ENCODE results near the gene RNF220. TPM values are rescaled to one million over a fixed set of nuclear protein-coding genes. Genes with fewer than 3 reads are reported as not detected.

Gene RNF220
- total RNA-seq, 1 donor from 2014 or later: 58.4 TPM

DNA sequence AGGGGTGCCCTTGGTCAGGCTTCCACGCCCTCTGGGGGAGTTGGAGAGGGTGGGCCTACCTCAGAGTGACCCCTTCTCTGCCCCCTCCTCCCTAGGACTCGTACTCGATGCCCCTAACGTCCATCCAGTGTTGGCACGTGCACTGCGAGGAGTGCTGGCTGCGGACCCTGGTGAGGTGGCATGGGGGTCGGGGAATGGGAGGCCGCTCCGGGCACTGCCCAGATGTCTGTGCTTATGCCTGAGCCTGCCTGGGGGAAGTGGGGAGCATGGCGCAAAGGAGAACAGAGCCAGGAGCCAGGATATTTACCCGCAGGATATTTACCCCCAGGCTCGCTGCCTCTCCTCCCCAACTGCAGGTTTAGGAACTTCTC, 244.7 kb downstream of the RNF220 start:
- Mint-ChIP-seq H3K9me3 (ENCODE audit: low read depth) (no peaks in the 10 kb centered on the region), H3K27ac (ENCODE audit: unreplicated experiment) (no peak overlapping the region), H3K36me3 (ENCODE audit: low read depth) (peaks cover 14% of the 10 kb centered on the region), H3K27me3 (ENCODE audit: low read depth) (no peaks in the 10 kb centered on the region), H3K4me3 (ENCODE audit: unreplicated experiment) (no peak overlapping the region), H3K4me1 (ENCODE audit: low read depth) (no peaks in the 10 kb centered on the region)
- no peak for DNase-seq (ENCODE audit: low spot score)
- TF ChIP-seq, protein P1, sequence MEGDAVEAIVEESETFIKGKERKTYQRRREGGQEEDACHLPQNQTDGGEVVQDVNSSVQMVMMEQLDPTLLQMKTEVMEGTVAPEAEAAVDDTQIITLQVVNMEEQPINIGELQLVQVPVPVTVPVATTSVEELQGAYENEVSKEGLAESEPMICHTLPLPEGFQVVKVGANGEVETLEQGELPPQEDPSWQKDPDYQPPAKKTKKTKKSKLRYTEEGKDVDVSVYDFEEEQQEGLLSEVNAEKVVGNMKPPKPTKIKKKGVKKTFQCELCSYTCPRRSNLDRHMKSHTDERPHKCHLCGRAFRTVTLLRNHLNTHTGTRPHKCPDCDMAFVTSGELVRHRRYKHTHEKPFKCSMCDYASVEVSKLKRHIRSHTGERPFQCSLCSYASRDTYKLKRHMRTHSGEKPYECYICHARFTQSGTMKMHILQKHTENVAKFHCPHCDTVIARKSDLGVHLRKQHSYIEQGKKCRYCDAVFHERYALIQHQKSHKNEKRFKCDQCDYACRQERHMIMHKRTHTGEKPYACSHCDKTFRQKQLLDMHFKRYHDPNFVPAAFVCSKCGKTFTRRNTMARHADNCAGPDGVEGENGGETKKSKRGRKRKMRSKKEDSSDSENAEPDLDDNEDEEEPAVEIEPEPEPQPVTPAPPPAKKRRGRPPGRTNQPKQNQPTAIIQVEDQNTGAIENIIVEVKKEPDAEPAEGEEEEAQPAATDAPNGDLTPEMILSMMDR (IDR thresholded peaks at IDR 0.05): no peak

GRCh38 chr1:44650159-44650831, 245.2 kb downstream of the RNF220 start:
- Mint-ChIP-seq H3K27me3 (ENCODE audit: low read depth) (no peaks in the 10 kb centered on the region), H3K9me3 (ENCODE audit: low read depth) (no peaks in the 10 kb centered on the region), H3K36me3 (ENCODE audit: low read depth) (peaks cover 11% of the 10 kb centered on the region), H3K4me3 (ENCODE audit: unreplicated experiment) (no peak overlapping the region), H3K27ac (ENCODE audit: unreplicated experiment) (no peak overlapping the region), H3K4me1 (ENCODE audit: low read depth) (no peaks in the 10 kb centered on the region)
- DNase-seq (ENCODE audit: low spot score): no peak
- TF ChIP-seq, protein P1 (IDR thresholded peaks at IDR 0.05): no peak

GRCh38 chr1:44651069-44651468, 246.0 kb downstream of the RNF220 start:
- Mint-ChIP-seq H3K4me1 (ENCODE audit: low read depth) (no peaks in the 10 kb centered on the region), H3K36me3 (ENCODE audit: low read depth) (peaks cover 11% of the 10 kb centered on the region), H3K9me3 (ENCODE audit: low read depth) (no peaks in the 10 kb centered on the region), H3K27ac (ENCODE audit: unreplicated experiment) (no peak overlapping the region), H3K4me3 (ENCODE audit: unreplicated experiment) (no peak overlapping the region), H3K27me3 (ENCODE audit: low read depth) (no peaks in the 10 kb centered on the region)
- TF ChIP-seq, protein P1 (IDR thresholded peaks at IDR 0.05): no peak
- no peak for DNase-seq (ENCODE audit: low spot score)

DNA sequence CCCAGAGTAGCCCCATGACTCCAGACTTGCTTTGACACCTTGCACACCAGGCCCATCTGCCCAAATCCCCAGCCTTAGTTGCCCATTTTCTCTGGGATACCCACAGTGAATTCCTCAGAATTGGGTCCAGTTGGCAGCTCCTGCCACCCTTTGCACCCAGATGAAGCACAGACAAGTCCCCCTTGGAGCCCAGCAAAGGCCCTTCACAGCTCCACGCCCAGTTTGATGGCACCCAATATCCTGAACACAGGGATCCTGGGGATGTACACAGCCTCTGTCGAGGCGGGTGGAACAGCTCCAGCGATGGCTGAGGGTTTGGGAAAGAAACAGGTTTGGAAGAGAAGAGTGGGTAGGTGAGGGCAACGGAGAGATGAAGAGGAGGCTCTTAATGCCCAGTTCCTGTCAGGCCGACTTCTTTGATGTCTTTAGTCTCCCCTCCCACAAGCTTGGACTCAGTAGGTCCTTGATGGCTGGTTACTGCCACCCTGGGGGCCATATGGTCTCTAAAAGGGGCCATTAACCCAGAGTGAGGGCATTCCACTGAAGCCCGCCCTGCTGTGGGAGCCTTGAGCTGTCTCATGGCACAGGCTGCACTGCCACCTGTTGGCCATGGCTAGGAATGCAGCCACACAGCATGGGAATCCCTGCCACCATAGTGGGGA, 247.5 kb downstream of the RNF220 start:
- TF ChIP-seq, protein P1 (IDR thresholded peaks at IDR 0.05): peak; percentile 89
- H3K36me3 Mint-ChIP-seq (ENCODE audit: low read depth): peaks cover 11% of the 10 kb centered on the region
- H3K9me3 Mint-ChIP-seq (ENCODE audit: low read depth): no peaks in the 10 kb centered on the region
- DNase-seq (ENCODE audit: low spot score): no peak
- no peaks in the 10 kb centered on the region for H3K27me3 Mint-ChIP-seq (ENCODE audit: low read depth)
- no peak overlapping the region for H3K4me3 Mint-ChIP-seq (ENCODE audit: unreplicated experiment)
- peak overlapping the region; percentile 39 for H3K27ac Mint-ChIP-seq (ENCODE audit: unreplicated experiment)
- H3K4me1 Mint-ChIP-seq (ENCODE audit: low read depth): no peaks in the 10 kb centered on the region

- TF ChIP-seq, protein P1 (IDR thresholded peaks at IDR 0.05): peak; percentile 62
- Mint-ChIP-seq H3K9me3 (ENCODE audit: low read depth) (no peaks in the 10 kb centered on the region), H3K4me1 (ENCODE audit: low read depth) (no peaks in the 10 kb centered on the region), H3K4me3 (ENCODE audit: unreplicated experiment) (no peak overlapping the region), H3K27me3 (ENCODE audit: low read depth) (no peaks in the 10 kb centered on the region), H3K27ac (ENCODE audit: unreplicated experiment) (no peak overlapping the region), H3K36me3 (ENCODE audit: low read depth) (peaks cover 11% of the 10 kb centered on the region)
- no peak for DNase-seq (ENCODE audit: low spot score)
Measured at GRCh38 chr1:44653107-44653964, 248.3 kb downstream of the RNF220 start.

Data from chondrocyte (in vitro differentiated cells).